A549 treated with GW870086 at 1 μM for 4 hours (cell line): ENCODE data around the gene OR4D5. TPM values are rescaled to one million over a fixed set of nuclear protein-coding genes. Genes with fewer than 3 reads are reported as not detected.

Source experiments
- total RNA-seq: library from RNA; stranded (reverse); fragments of 200-300 nt; extraction: Qiagen RNA extraction; gene quantifications from 5 replicates; pipeline ENCODE4 v1.2.3, GENCODE V29; 2022; ENCODE audit warnings: low read depth

OR4D5 gene
- not detected in 5 replicates for total RNA-seq

DNA sequence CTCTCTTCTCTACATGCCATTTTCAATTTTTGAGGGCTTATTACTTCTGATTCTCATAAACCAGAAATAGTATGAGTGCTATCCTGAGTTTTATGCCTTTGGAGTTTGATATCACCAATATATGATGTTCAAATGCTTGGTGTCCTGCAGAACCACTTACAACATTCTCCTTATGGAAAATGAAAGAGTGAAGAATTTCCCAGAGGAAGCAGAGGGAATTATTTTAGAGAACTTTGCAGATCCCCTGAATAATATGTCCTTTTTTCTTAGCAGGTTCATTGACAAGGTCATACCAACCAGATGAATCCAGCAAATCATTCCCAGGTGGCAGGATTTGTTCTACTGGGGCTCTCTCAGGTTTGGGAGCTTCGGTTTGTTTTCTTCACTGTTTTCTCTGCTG, at the start of gene OR4D5:
Gene OR4D5 (plus strand): TSS at position 301 of the 400 bp plus-strand sequence. CDS start 0 bp downstream, at position 301.

GRCh38 chr11:123901867-123902266, 37.5 kb upstream of the OR4D5 start, which contains the start of gene OR8D4:
Gene OR8D4, plus strand, starts transcription at chr11:123902167. Its CDS starts 4,265 bp downstream, at chr11:123906432.

DNA sequence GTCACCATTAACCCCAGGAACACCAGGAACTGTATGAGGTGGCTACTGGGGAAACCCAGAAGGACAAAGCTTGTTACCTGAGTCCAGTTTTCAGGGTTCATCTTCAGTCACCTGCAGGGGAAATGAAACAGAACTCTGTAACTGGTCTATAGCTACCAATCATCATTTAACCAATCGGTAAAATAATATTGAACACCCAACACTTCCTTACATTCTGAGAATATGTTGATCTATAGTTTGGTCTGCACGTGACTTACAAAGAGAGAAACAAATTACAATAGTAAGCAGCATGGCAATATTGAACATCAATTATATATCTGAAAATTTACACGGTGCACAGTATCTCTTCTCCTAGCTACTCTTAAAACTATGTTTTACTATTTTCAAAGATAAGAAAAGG, 4.3 kb downstream of the OR4D5 start, which contains the start of gene OR6T1:
Gene OR6T1 (minus strand): TSS at position 101 of the 400 bp plus-strand sequence. CDS start 0 bp downstream, at position 101.

DNA sequence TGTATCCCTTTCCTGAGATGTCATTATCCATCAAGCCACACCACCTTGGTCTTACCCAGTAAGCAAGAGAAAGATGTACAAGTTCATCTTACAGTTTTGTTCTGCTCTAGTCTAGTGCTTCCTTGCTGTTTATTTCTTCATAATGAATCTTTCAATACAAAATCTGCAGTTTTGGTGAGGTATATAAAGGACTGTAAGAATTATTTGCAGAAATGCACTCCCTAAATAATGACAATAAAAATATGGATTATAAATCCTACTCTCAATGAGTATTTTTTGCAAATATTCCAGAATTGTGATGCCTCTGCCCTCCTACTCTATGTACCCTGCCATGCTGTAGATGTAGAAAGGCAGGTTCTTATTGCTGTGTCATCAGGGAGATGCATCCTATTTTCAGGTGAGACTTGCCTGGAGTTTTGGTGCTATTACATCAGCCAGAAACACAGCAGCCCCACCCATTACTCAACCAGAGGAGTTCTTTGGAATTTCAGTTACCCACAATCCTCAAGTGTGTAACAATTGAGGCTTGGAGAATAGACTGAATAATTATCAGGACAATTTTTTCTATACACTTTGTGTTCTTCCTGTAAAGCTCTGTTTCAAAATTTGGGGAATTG, 38.4 kb downstream of the OR4D5 start, which contains the start of gene OR10S1:
Gene OR10S1 (minus strand): TSS at position 51 of the 617 bp plus-strand sequence. CDS start 117 bp downstream, outside the sequence.

Other genes starting within 250 kb of the OR4D5 start
- 8.3 to 11.0 TPM (median 10.6 TPM) in 5 replicates for gene ZNF202, start 198.0 kb upstream of the OR4D5 start, total RNA-seq
- gene OR6X1, start 185.1 kb upstream of the OR4D5 start, total RNA-seq = not detected in 5 replicates
- not detected in 5 replicates for gene OR6M1, start 133.3 kb upstream of the OR4D5 start, total RNA-seq
- gene TMEM225, start 53.9 kb upstream of the OR4D5 start, total RNA-seq = not detected in 5 replicates
- not detected in 5 replicates for gene OR8D4, start 37.5 kb upstream of the OR4D5 start, total RNA-seq
- not detected in 5 replicates for gene OR6T1, start 4.2 kb downstream of the OR4D5 start, total RNA-seq
- not detected in 5 replicates for gene OR10S1, start 38.2 kb downstream of the OR4D5 start, total RNA-seq
- not detected in 5 replicates for gene OR10G6, start 55.5 kb downstream of the OR4D5 start, total RNA-seq
- gene OR10G4, start 73.4 kb downstream of the OR4D5 start, total RNA-seq = not detected in 5 replicates
- not detected in 5 replicates for gene OR10G9, start 83.4 kb downstream of the OR4D5 start, total RNA-seq
- not detected in 5 replicates for gene OR10G8, start 87.2 kb downstream of the OR4D5 start, total RNA-seq
- not detected in 5 replicates for gene OR10G7, start 101.7 kb downstream of the OR4D5 start, total RNA-seq
- 0.21 to 0.34 TPM (median 0.27 TPM) in 5 replicates for gene VWA5A, start 175.8 kb downstream of the OR4D5 start, total RNA-seq
- not detected in 5 replicates for gene OR10D3, start 243.7 kb downstream of the OR4D5 start, total RNA-seq